HUES64 (cell line): ENCODE results near the gene ZZZ3. TPM values are rescaled to one million over a fixed set of nuclear protein-coding genes. Genes with fewer than 3 reads are reported as not detected.
A peak's percentile ranks its signal among the peaks of the same experiment; 100 is the strongest.
"Not testable (repeated sequence)": the region's sequence is repeated elsewhere in the genome, so short reads cannot be mapped to it uniquely, and the experiment has no call there.

Source experiments
- H3K27ac ChIP-seq: 2 replicates; pipeline ENCODE4 v1.7.0; 2013; ENCODE audit warnings: low read depth, low read length, inconsistent platforms
- H3K27me3 ChIP-seq: 2 replicates; pipeline ENCODE4 v1.6.1; 2013; ENCODE audit warnings: mild to moderate bottlenecking, low read length; ENCODE audit not compliant: insufficient read depth
- H3K36me3 ChIP-seq: 2 replicates; pipeline ENCODE4 v1.6.1; 2013; ENCODE audit warnings: mild to moderate bottlenecking, low read length; ENCODE audit not compliant: insufficient read depth
- H3K4me1 ChIP-seq: 2 replicates; pipeline ENCODE4 v1.6.1; 2013; ENCODE audit warnings: mild to moderate bottlenecking, low read length, moderate library complexity; ENCODE audit not compliant: insufficient read depth
- H3K4me3 ChIP-seq: 2 replicates; pipeline ENCODE4 v1.5.1; 2013; ENCODE audit warnings: mild to moderate bottlenecking, low read length, moderate library complexity
- H3K9ac ChIP-seq: 2 replicates; pipeline ENCODE4 v1.6.1; 2013; ENCODE audit warnings: mild to moderate bottlenecking, low read depth, low read length
- H3K9me3 ChIP-seq: 2 replicates; pipeline ENCODE4 v1.6.1; 2013; ENCODE audit warnings: low read depth, low read length; ENCODE audit not compliant: insufficient read depth
- WGBS: fragments of 150-250, 120-280 bp; methylation state at CpG from one replicate; pipeline ENCODE4 v1.1.7; 2013; ENCODE audit warnings: missing lambda C conversion rate; 5-methylcytosine and 5-hydroxymethylcytosine counted together
- polyA plus RNA-seq, 2 experiments: library from polyadenylated mRNA; stranded (reverse); fragments of 50-300 nt; gene quantifications; one replicate each; pipeline ENCODE4 v1.2.3, GENCODE V29; 2013

The ZZZ3 gene
- polyA plus RNA-seq (2013, experiment 1 of 2): 35.4 TPM
- 35.2 TPM for polyA plus RNA-seq (2013, experiment 2 of 2)

- peaks cover 11% of the 10 kb centered on the region; the same call in 1 of the 2 replicates for H3K4me1 ChIP-seq
- H3K9ac ChIP-seq: peak within 1 kb of the TSS; percentile 100
- H3K27ac ChIP-seq: peak within 1 kb of the TSS; percentile 99
- peak within 1 kb of the TSS; percentile 98 for H3K4me3 ChIP-seq
- under 1% methylated on average over 50 of the region's 56 CpGs for WGBS
- H3K36me3 ChIP-seq: no peaks in the 10 kb centered on the region; the same call in 1 of the 2 replicates
- H3K9me3 ChIP-seq: no peaks in the 10 kb centered on the region
- H3K27me3 ChIP-seq: no peaks in the 10 kb centered on the region
Observed at GRCh38 chr1:77682460-77683159, at the start of gene ZZZ3. Gene ZZZ3, minus strand, starts transcription at chr1:77682658. Its CDS starts 49,304 bp downstream, at chr1:77633354.

- no CpG with 5 or more reads among the region's 1 CpG for WGBS
Observed at GRCh38 chr1:77732090-77732489, 49.6 kb upstream of the ZZZ3 start.

GRCh38 chr1:77725706-77726105 lies 43.2 kb upstream of the ZZZ3 start:
- Histone ChIP-seq H3K36me3 (peaks cover 94% of the 10 kb centered on the region), H3K9ac (no peak overlapping the region), H3K9me3 (no peaks in the 10 kb centered on the region), H3K4me3 (no peak overlapping the region), H3K27me3 (no peaks in the 10 kb centered on the region), H3K27ac (no peak overlapping the region), H3K4me1 (no peaks in the 10 kb centered on the region)
- 94% methylated on average over 4 of the region's 4 CpGs for WGBS

More at GRCh38 chr1:77732090-77732489, 49.6 kb upstream of the ZZZ3 start:
- no peaks in the 10 kb centered on the region for H3K9me3 ChIP-seq
- H3K4me1 ChIP-seq: no peaks in the 10 kb centered on the region; the same call in 1 of the 2 replicates
- no peak overlapping the region for H3K27ac ChIP-seq
- no peaks in the 10 kb centered on the region for H3K27me3 ChIP-seq
- H3K9ac ChIP-seq: no peak overlapping the region
- H3K4me3 ChIP-seq: no peak overlapping the region
- peaks cover 57% of the 10 kb centered on the region for H3K36me3 ChIP-seq

GRCh38 chr1:77718181-77718580 lies 35.7 kb upstream of the ZZZ3 start:
- no peaks in the 10 kb centered on the region for H3K9me3 ChIP-seq
- H3K4me1 ChIP-seq: no peaks in the 10 kb centered on the region
- H3K36me3 ChIP-seq: peaks cover 80% of the 10 kb centered on the region
- WGBS: 88% methylated on average over 2 of the region's 2 CpGs
- H3K27me3 ChIP-seq: no peaks in the 10 kb centered on the region
- H3K4me3 ChIP-seq: no peak overlapping the region
- H3K9ac ChIP-seq: no peak overlapping the region
- no peak overlapping the region for H3K27ac ChIP-seq

- H3K36me3 ChIP-seq: peaks cover 80% of the 10 kb centered on the region
- no peak overlapping the region for H3K27ac ChIP-seq
- no peaks in the 10 kb centered on the region for H3K27me3 ChIP-seq
- 96% methylated on average over 4 of the region's 4 CpGs for WGBS
- no peaks in the 10 kb centered on the region for H3K9me3 ChIP-seq
- H3K4me3 ChIP-seq: no peak overlapping the region
- H3K4me1 ChIP-seq: no peaks in the 10 kb centered on the region
- no peak overlapping the region for H3K9ac ChIP-seq
Observed at GRCh38 chr1:77716065-77716464, 33.6 kb upstream of the ZZZ3 start.

GRCh38 chr1:77709727-77710126 lies 27.3 kb upstream of the ZZZ3 start:
- Histone ChIP-seq H3K27me3 (no peaks in the 10 kb centered on the region), H3K9me3 (no peaks in the 10 kb centered on the region), H3K27ac (no peak overlapping the region), H3K4me3 (no peak overlapping the region), H3K36me3 (peaks cover 73% of the 10 kb centered on the region), H3K4me1 (no peaks in the 10 kb centered on the region), H3K9ac (no peak overlapping the region)
- WGBS: 91% methylated on average over 3 of the region's 3 CpGs

- no peak overlapping the region for H3K27ac ChIP-seq
- H3K9me3 ChIP-seq: no peaks in the 10 kb centered on the region
- no peaks in the 10 kb centered on the region for H3K4me1 ChIP-seq
- 96% methylated on average over 4 of the region's 4 CpGs for WGBS
- H3K36me3 ChIP-seq: peaks cover 40% of the 10 kb centered on the region
- H3K4me3 ChIP-seq: no peak overlapping the region
- no peaks in the 10 kb centered on the region for H3K27me3 ChIP-seq
- H3K9ac ChIP-seq: no peak overlapping the region
Observed at GRCh38 chr1:77706321-77706720, 23.9 kb upstream of the ZZZ3 start.

- WGBS: 86% methylated on average over 2 of the region's 2 CpGs
- H3K4me3 ChIP-seq: no peak overlapping the region
- H3K27me3 ChIP-seq: no peaks in the 10 kb centered on the region
- no peak overlapping the region for H3K27ac ChIP-seq
- H3K36me3 ChIP-seq: peaks cover 24% of the 10 kb centered on the region
- no peaks in the 10 kb centered on the region for H3K9me3 ChIP-seq
- H3K4me1 ChIP-seq: no peaks in the 10 kb centered on the region
- H3K9ac ChIP-seq: no peak overlapping the region
Observed at GRCh38 chr1:77704736-77705135, 22.3 kb upstream of the ZZZ3 start.

- 100% methylated on average over 1 of the region's 1 CpG for WGBS
- H3K27ac ChIP-seq, H3K9me3 ChIP-seq, H3K36me3 ChIP-seq, H3K27me3 ChIP-seq, H3K9ac ChIP-seq, H3K4me1 ChIP-seq, H3K4me3 ChIP-seq: not testable (repeated sequence)
Observed at GRCh38 chr1:77699673-77700072, 17.2 kb upstream of the ZZZ3 start.

- H3K4me3 ChIP-seq: no peak overlapping the region
- no peaks in the 10 kb centered on the region for H3K9me3 ChIP-seq
- H3K27ac ChIP-seq: no peak overlapping the region
- no peak overlapping the region for H3K9ac ChIP-seq
- H3K4me1 ChIP-seq: no peaks in the 10 kb centered on the region
- H3K27me3 ChIP-seq: no peaks in the 10 kb centered on the region
- H3K36me3 ChIP-seq: no peaks in the 10 kb centered on the region; the same call in 1 of the 2 replicates
- 90% methylated on average over 3 of the region's 3 CpGs for WGBS
Observed at GRCh38 chr1:77697441-77697840, 15.0 kb upstream of the ZZZ3 start.

- H3K27ac ChIP-seq: no peak overlapping the region
- no peak overlapping the region for H3K9ac ChIP-seq
- no peak overlapping the region for H3K4me3 ChIP-seq
- H3K36me3 ChIP-seq: no peaks in the 10 kb centered on the region
- no peaks in the 10 kb centered on the region for H3K27me3 ChIP-seq
- no peaks in the 10 kb centered on the region for H3K9me3 ChIP-seq
- 92% methylated on average over 3 of the region's 3 CpGs for WGBS
- H3K4me1 ChIP-seq: peaks cover 3% of the 10 kb centered on the region; the same call in 1 of the 2 replicates
Observed at GRCh38 chr1:77688939-77689338, 6.5 kb upstream of the ZZZ3 start.
